Measurements from ENCODE around the gene TXNRD1.

TXNRD1 gene

DNA sequence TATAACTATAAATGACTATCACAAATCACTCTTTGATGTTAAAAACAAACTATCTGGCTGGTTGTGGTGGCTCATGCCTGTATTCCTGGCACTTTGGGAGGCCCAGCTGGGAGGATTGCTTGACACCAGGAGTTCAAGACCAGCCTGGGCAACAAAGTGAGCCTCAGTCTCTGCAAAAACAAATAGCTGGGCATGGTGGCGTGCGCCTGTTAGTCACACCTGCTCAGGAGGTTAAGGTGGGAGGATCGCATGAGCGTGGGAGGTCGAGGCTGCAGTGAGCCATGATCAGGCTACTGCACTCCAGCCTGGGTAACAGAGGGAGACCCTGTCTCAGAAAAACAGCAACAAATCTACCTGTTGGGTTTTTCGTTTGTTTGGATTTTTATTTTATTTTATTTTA lies 5.4 kb downstream of the TXNRD1 start:
- in situ Hi-C loops (cut with MboI; ENCODE audit: low sequenced_read_pairs, unreplicated experiment): no loop called here
- TF ChIP-seq, protein P1, sequence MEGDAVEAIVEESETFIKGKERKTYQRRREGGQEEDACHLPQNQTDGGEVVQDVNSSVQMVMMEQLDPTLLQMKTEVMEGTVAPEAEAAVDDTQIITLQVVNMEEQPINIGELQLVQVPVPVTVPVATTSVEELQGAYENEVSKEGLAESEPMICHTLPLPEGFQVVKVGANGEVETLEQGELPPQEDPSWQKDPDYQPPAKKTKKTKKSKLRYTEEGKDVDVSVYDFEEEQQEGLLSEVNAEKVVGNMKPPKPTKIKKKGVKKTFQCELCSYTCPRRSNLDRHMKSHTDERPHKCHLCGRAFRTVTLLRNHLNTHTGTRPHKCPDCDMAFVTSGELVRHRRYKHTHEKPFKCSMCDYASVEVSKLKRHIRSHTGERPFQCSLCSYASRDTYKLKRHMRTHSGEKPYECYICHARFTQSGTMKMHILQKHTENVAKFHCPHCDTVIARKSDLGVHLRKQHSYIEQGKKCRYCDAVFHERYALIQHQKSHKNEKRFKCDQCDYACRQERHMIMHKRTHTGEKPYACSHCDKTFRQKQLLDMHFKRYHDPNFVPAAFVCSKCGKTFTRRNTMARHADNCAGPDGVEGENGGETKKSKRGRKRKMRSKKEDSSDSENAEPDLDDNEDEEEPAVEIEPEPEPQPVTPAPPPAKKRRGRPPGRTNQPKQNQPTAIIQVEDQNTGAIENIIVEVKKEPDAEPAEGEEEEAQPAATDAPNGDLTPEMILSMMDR (IDR thresholded peaks at IDR 0.05; ENCODE audit: borderline replicate concordance, control extremely low read depth, extremely low read depth, insufficient read depth, missing control alignments): no peak

DNA sequence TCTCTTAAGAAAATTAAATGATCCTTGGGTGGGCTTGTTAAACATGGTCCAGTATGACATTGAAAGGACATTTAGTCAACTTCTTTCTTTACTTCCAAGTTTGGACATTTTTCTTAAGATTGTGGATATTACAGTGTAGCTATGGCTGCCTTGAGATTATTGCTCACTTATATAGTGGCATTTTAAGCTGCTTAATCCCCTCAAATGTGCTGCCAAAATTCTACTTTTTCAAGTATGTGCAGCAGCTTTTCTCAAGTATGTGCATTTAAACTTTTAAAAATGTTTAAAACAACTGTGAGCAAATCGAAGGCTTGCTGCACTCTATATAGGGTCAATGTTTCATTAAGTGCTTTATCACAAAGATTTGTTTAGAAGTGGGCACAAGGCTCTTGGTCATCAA lies 7.4 kb downstream of the TXNRD1 start:
- in situ Hi-C loops (cut with MboI; ENCODE audit: low sequenced_read_pairs, unreplicated experiment): no loop called here
- DNase-seq (ENCODE audit: low spot score): no peak
- TF ChIP-seq, protein P1 (IDR thresholded peaks at IDR 0.05; ENCODE audit: borderline replicate concordance, control extremely low read depth, extremely low read depth, insufficient read depth, missing control alignments): no peak

More for the DNA sequence above, 5.4 kb downstream of the TXNRD1 start:
- no peak for DNase-seq (ENCODE audit: low spot score)

DNA sequence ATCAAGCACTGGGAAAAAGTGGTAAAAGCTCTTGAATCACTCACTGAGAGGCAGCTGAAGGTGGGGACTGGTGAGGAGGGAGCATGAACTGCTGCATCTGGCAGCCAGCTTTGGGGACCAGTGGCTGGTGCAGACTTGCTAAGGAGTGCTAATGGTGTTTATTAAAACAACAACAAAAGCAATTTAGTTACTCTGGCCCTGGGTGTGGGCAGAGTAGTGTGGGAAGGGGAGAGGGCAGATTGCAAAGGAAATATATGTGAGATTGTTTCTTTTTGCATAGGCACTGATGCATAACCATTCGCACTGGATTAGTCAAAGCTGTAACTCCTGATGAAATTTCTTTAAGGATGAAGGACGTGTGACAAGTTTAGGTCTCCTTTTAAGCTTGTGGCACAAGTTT lies 8.1 kb downstream of the TXNRD1 start:
- TF ChIP-seq, protein P1 (IDR thresholded peaks at IDR 0.05; ENCODE audit: borderline replicate concordance, control extremely low read depth, extremely low read depth, insufficient read depth, missing control alignments): no peak
- DNase-seq (ENCODE audit: low spot score): no peak
- in situ Hi-C loops (cut with MboI; ENCODE audit: low sequenced_read_pairs, unreplicated experiment): no loop called here

DNA sequence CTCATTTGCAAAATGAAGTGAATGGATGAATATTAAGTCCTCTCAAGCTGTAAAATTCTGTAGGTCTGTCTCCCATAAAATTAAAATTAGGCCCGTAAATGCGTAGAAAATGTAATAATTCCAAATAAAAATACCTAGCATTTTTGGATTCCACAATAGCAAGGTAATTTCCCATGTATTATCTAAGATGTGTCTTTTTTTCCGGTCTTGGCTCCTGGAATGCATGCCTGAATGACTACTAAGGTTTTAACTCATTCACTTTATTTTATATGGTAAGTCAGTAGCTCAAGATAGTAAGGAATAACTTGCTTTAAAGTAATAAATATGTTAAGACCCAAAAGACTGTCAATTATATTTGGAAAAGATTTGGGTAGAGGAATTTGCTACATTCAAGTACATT lies 11.1 kb downstream of the TXNRD1 start:
- TF ChIP-seq, protein P1 (IDR thresholded peaks at IDR 0.05; ENCODE audit: borderline replicate concordance, control extremely low read depth, extremely low read depth, insufficient read depth, missing control alignments): no peak
- in situ Hi-C loops (cut with MboI; ENCODE audit: low sequenced_read_pairs, unreplicated experiment): no loop called here
- no peak for DNase-seq (ENCODE audit: low spot score)

DNA sequence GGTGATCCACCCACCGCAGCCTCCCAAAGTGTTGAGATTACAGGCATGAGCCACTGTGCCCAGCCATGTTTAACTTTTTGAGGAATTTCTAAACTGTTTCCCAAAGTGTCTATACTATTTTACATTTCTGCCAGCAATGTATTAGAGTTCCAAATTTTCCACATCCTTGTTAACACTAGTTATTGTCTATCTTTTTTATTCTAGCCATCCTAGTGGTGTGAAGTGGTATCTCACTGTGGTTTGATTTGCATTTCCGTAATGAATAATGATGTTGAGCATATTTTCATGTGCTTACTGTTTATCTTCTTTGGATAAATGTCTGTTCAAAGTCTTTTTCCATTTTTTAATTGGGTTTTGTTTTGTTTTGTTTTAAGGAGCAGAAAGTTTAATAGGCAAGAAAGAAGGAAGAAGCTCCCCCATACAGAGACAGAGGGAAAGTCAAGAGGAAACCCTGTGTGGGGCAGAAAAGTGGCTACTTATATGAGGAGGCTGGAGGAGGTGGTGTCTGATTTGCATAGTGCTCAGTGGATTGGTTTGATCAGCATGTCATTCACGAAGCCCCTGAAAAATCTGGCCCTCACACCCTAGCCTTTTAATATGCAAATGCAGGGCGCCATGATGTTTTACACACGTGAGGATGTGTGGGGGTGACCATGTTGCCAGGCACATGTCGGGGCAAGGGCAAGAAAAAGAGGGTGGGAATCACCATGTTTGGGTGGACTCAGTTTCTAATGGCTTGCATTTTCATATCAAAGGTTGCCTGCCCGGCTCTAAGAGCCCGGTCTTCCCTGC lies 14.9 kb downstream of the TXNRD1 start:
- TF ChIP-seq, protein P1 (IDR thresholded peaks at IDR 0.05; ENCODE audit: borderline replicate concordance, control extremely low read depth, extremely low read depth, insufficient read depth, missing control alignments): no peak
- in situ Hi-C loops (cut with MboI; ENCODE audit: low sequenced_read_pairs, unreplicated experiment): no loop called here
- DNase-seq (ENCODE audit: low spot score): no peak

DNA sequence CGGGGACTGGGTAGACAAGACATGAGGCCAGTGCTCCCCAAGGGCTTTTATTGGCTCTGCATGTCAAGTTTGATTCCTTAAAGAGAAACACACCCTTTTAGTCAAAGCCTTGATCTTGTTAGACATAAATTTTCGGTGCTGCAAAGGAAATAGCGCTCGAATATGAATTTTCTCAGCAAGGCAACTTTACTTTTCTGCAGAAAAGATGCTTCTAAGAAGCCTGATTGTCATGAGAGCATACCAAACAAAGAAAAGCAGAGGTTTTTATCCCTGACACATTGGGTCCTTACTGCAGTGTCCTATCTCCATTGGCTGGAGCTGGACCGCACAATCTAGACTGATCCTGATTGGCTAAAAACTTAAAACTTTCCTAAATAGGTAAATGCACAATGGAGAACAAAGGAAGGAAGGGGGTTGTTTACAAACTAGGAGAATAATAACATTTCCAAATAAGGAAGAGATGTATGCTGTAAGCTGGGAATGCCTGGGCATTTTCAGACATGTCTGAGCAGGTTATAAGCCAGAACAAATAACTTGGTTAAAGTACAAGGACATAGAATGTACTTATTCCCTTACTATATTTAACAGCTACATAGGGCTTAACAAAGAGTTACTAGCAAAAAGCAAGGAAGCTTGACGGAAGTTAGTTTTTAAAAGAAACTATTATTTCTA lies 17.2 kb downstream of the TXNRD1 start:
- in situ Hi-C loops (cut with MboI; ENCODE audit: low sequenced_read_pairs, unreplicated experiment): no loop called here
- TF ChIP-seq, protein P1 (IDR thresholded peaks at IDR 0.05; ENCODE audit: borderline replicate concordance, control extremely low read depth, extremely low read depth, insufficient read depth, missing control alignments): no peak
- DNase-seq (ENCODE audit: low spot score): no peak

Data from GM13976 (cell line).